Jurkat, Clone E6-1 (cell line): Measurements from ENCODE around the gene SVIL.
"Not testable (repeated sequence)": the region's sequence is repeated elsewhere in the genome, so short reads cannot be mapped to it uniquely, and the experiment has no call there.

Experiments
- DNase-seq: peaks from one replicate; pipeline ENCODE4 v3.0.0-alpha.2; 2011; ENCODE audit warnings: low read depth, low spot score
- H3K4me3 ChIP-seq: 2 replicates; pipeline ENCODE4 v1.5.1; 2011; ENCODE audit warnings: mild to moderate bottlenecking, low read length, control low read depth, moderate library complexity

The SVIL gene

DNA sequence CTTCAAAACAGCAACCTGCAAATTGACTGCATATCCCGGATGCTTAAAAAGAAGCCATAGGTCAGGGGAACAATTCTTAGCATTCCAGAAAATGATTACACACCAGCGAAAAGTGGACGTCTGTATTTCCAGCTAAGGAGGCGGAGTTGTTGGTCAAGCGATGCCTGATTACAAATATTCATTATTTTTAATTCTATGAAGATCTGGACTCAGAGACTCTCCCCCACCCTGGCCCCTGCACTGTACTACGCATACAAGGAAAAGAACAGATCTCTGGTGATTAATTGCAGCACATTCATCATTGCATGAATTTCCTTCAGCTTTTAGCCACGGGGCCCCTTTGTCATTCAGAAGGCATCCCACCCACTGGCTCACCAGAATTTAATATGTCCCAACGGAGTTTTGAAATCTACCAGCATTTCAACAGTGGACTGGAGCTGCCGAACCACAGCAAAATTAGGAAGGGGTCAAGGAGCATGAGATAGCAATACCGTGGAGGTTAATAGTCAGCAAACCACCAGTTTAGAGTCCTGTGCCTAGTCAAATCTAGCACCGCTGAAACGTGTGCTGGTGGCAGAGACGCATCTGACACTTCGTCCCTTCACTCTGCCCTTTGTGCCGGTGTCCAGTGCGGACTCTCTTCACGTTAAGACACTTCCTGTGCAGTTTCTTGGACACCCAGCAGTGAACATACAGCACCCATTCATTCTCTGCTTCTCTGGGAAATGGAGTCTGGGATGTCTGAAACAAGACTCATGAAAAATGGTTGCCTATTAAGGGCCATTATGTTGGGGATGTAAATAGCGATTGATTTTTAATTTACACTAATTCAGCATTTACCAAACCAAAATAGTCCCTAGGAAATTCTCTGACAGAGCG is 46.8 kb downstream of the SVIL start:
- DNase-seq, H3K4me3 ChIP-seq: not testable (repeated sequence)

DNA sequence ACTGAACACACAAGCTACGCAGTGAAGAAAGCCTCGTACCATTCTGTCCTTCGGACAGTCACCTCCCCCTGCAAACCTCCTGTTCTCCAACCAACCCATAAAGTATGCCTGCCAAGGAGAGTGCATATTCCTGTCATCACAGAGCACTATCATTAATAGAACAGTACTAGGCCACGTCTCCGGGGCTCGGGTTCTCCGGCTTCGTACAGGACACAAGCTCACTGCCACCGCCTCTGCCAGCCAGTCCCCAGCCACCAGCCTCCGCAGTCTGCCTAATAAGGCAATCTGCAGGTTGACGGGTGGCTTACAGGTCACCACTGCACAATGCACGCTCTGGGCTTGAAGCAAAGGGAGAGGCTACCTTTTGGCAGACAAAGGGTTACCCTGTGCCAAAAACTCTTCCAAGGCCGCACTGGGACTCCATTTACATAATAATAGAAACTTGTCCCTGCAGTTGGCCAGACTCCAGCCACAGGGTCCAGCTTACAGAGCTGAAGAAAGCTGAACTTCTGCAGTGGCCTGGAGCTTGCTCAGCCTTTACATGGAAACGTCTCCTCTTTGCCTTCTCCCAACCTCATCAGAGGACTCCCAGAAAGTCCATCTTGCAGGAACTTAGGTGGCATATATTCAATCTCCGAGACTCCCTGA is 47.5 kb downstream of the SVIL start:
- not testable (repeated sequence) for H3K4me3 ChIP-seq, DNase-seq

DNA sequence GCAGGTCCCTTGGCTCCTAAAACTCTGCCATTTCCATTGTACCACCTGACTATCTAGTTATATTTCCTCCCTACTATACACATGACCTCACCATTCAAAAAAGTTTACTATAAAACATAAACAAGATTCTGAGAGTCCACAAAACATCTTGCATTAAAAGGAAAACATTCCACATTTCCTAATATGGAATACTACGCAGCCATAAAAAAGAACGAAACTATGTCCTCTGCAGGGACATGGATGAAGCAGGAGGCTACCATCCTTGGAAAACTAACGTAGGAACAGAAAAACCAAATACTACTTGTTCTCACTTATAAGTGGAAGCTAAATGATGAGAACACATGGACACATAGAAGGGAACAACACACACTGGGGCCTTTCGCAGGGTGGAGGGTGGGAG is 48.3 kb downstream of the SVIL start:
- DNase-seq, result no peak
- no peak overlapping the region for H3K4me3 ChIP-seq

GRCh38 chr10:29585488-29585976 is 49.2 kb downstream of the SVIL start:
- DNase-seq, result no peak
- no peak overlapping the region for H3K4me3 ChIP-seq

GRCh38 chr10:29584436-29584835 is 50.3 kb downstream of the SVIL start:
- DNase-seq, result no peak
- no peak overlapping the region for H3K4me3 ChIP-seq

DNA sequence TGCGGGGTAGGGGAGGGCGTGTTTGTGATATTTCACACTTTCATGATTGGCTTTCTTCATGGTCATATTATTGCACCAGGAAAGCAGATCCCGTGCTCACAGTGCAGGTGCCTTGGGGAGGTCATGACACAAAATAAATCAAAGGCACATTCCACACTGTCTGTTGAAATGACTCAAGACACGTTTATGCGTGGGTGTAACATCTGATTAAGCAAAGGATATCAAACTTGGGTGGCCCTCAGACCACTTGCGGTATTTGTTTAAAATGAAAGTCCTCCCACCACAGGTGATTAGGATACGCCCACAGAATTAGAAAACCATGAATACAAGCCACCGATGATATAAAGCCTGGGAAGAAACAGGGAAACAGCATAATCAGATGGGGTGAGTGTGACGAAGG is 51.1 kb downstream of the SVIL start:
- H3K4me3 ChIP-seq, result no peak overlapping the region
- no peak for DNase-seq

DNA sequence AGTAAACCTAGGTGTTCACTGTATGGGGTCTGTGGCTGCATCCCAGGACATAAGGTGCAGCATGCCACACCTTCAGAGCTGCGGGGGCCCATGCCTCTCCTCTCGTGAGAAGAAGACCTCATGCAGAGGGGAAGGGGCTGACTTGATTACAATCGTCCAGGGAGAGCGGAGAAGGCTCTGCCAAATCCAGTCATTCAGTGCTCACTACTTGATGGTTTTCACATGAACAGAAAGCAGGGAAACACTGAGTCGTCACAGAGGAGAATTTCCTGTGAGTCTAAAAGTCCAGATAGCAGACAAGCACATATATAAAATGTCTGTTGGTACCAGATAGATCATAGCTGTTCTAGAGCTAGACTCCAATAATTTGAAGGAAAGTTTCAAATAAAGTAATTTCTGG is 52.0 kb downstream of the SVIL start:
- not testable (repeated sequence) for DNase-seq, H3K4me3 ChIP-seq

- H3K4me3 ChIP-seq, result no peak overlapping the region
- DNase-seq, result no peak
These were observed 55.3 kb downstream of the SVIL start for GRCh38 chr10:29579455-29579970.

DNA sequence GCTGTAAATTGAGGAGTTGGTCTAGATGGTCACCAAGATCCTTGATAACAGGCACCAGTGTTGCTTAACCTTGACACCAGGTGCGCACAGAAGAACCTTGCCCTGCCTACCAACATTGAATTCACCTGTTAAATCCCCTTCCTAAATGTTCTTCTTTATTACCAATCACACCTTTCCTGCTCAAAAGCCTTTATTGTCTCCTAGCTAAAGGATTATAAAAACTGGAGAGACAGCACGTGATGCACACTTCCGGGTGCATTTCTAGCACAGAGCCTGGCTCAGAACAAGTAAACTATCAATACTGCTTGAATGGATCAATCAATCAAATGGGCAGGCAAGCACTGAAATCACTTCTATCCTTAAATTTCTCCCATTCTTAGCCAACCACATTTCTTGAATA is 56.3 kb downstream of the SVIL start:
- H3K4me3 ChIP-seq, result no peak overlapping the region
- DNase-seq, result no peak

- no peak overlapping the region for H3K4me3 ChIP-seq
- DNase-seq, result no peak
These were observed 58.1 kb downstream of the SVIL start for GRCh38 chr10:29576681-29577080.

DNA sequence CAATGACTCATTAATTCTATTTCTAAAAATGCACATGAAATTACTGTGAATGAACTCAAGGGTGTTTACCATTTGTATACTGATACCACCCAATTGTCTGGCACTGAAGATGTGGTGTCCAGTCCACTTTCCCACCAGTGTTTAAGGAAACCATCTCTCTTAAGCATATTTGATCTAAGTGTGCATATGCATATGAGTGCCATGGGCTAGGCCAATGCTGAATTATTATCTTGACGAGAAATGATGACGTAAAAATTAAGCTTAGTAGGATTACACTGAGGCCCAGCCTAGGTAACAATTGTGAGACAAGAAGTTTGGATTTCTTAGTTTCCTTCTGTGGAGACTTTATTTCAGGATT is 59.7 kb downstream of the SVIL start:
- DNase-seq, result no peak
- H3K4me3 ChIP-seq, result no peak overlapping the region

GRCh38 chr10:29574212-29575097 is 60.3 kb downstream of the SVIL start:
- not testable (repeated sequence) for H3K4me3 ChIP-seq, DNase-seq

GRCh38 chr10:29570248-29570647 is 64.5 kb downstream of the SVIL start:
- not testable (repeated sequence) for H3K4me3 ChIP-seq, DNase-seq

DNA sequence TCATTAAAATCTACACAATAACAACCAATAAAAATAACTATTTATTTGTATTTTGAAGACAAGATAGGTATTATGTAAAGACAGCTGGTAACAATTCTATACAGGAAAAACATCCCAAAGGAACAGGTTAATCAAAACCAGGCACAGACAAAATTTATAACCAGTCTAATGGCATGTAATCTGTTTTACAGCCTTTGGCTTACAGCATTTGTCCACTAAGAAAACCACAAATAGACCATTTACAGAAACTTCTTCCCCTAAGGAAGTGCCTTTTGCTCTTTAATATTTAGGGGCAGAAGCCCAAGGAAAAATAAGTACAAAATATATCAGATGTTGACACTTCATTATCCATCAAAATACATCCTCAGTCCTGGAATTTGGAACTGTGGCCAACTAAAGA is 65.0 kb downstream of the SVIL start:
- no peak for DNase-seq
- H3K4me3 ChIP-seq, result no peak overlapping the region

GRCh38 chr10:29567003-29567402 is 67.8 kb downstream of the SVIL start:
- no peak overlapping the region for H3K4me3 ChIP-seq
- no peak for DNase-seq

DNA sequence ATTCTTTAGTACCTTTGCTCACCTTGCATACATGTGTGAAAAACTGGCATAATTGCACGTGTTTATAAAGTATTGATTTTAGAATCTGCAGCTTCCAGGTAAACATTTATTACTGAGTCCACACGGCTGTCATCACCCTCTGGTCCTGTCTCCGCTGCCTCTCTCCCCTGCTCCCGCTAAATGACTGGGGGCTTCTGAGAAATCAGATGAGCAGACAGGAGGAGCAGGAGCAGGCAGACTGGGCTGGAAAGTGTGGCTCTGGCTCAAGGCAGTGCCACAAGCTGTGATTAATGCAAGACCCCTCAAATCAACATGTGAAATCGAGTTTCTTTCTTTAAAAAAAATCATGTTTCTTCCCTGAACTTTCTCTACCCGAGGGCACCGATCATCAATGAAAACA is 68.6 kb downstream of the SVIL start:
- not testable (repeated sequence) for H3K4me3 ChIP-seq, DNase-seq

GRCh38 chr10:29563420-29564035 is 71.2 kb downstream of the SVIL start:
- no peak overlapping the region for H3K4me3 ChIP-seq
- DNase-seq, result no peak

- H3K4me3 ChIP-seq, DNase-seq: not testable (repeated sequence)
These were observed 71.8 kb downstream of the SVIL start for GRCh38 chr10:29563006-29563405.

GRCh38 chr10:29559996-29560395 is 74.8 kb downstream of the SVIL start:
- no peak overlapping the region for H3K4me3 ChIP-seq
- DNase-seq, result no peak
